Diencephalon (tissue), 1 donor: ENCODE data around the gene SPAAR. TPM values are rescaled to one million over a fixed set of nuclear protein-coding genes. Genes with fewer than 3 reads are reported as not detected.

Experiments
- total RNA-seq: library from RNA; depleted of rRNA; stranded (reverse); fragments of >200 nt; gene quantifications from one replicate; pipeline ENCODE4 v1.2.3, GENCODE V29; 2014

Gene SPAAR
- 0.46 TPM for total RNA-seq

GRCh38 chr9:35909274-35909673 is at the start of gene SPAAR:
Gene SPAAR (plus strand): TSS chr9:35909490. CDS start chr9:35910464, 974 bp downstream.

GRCh38 chr9:35870351-35870923 is 38.9 kb upstream of the SPAAR start, which contains the start of gene OR13J1:
Gene OR13J1 (minus strand): TSS chr9:35870401. CDS start chr9:35870401, 0 bp downstream.

GRCh38 chr9:35905912-35906679 is 3.2 kb upstream of the SPAAR start, which contains the start of gene HRCT1:
Gene HRCT1 (plus strand): TSS chr9:35906202. CDS start chr9:35906288, 86 bp downstream.

GRCh38 chr9:35958104-35958837 is 49.0 kb downstream of the SPAAR start, which contains the start of gene OR2S2:
Gene OR2S2 (minus strand): TSS chr9:35958154. CDS start chr9:35958098, 56 bp downstream.

Other genes starting within 250 kb of the SPAAR start
- gene ARHGEF39, start 244.3 kb upstream of the SPAAR start, total RNA-seq, result 0.46 TPM
- 1.2 TPM for gene CA9, start 235.6 kb upstream of the SPAAR start, total RNA-seq
- 14.1 TPM for gene TPM2, start 219.6 kb upstream of the SPAAR start, total RNA-seq
- 24.9 TPM for gene TLN1, start 177.3 kb upstream of the SPAAR start, total RNA-seq
- 33.0 TPM for gene CREB3, start 176.8 kb upstream of the SPAAR start, total RNA-seq
- gene GBA2, start 160.3 kb upstream of the SPAAR start, total RNA-seq, result 60.7 TPM
- 19.1 TPM for gene RGP1, start 160.2 kb upstream of the SPAAR start, total RNA-seq
- gene MSMP, start 155.2 kb upstream of the SPAAR start, total RNA-seq, result not detected
- gene NPR2, start 117.9 kb upstream of the SPAAR start, total RNA-seq, result 11.3 TPM
- 8.3 TPM for gene SPAG8, start 97.2 kb upstream of the SPAAR start, total RNA-seq
- gene HINT2, start 94.4 kb upstream of the SPAAR start, total RNA-seq, result 13.4 TPM
- gene FAM221B, start 80.8 kb upstream of the SPAAR start, total RNA-seq, result 0.23 TPM
- gene TMEM8B, start 80.3 kb upstream of the SPAAR start, total RNA-seq, result 10.4 TPM
- gene OR13J1, start 39.1 kb upstream of the SPAAR start, total RNA-seq, result not detected
- gene HRCT1, start 3.3 kb upstream of the SPAAR start, total RNA-seq, result not detected
- not detected for gene OR2S2, start 48.7 kb downstream of the SPAAR start, total RNA-seq
- 9.0 TPM for gene RECK, start 127.4 kb downstream of the SPAAR start, total RNA-seq
- 15.0 TPM for gene GLIPR2, start 227.2 kb downstream of the SPAAR start, total RNA-seq